Tibial nerve (tissue), 4 donors: ENCODE data around the gene ZNF622.

ENCODE experiments used
- CTCF ChIP-seq, 5 experiments: fragments of 200-600 bp in 3 of 5; fragments of 450-650 bp in 2 of 5; sonication (generic) in 3 of 5; IDR thresholded peaks; one replicate each; pipeline ENCODE4 v1.5.1; 2016 to 2019; ENCODE audit warnings: antibody characterized with exemption in 5 of 5, mild to moderate bottlenecking in 3 of 5, moderate library complexity in 2 of 5
- EP300 ChIP-seq, 2 donors: sonication (generic); formaldehyde crosslinking; IDR thresholded peaks; one replicate each; pipeline ENCODE4 v1.6.1; 2017; ENCODE audit warnings: antibody characterized with exemption in 2 of 2, mild to moderate bottlenecking in 1 of 2
- POLR2A ChIP-seq, 2 donors: fragments of 450-650 bp; IDR thresholded peaks; one replicate each; pipeline ENCODE4 v1.6.1; 2017; ENCODE audit warnings: antibody characterized with exemption in 2 of 2, mild to moderate bottlenecking in 2 of 2, moderate library complexity in 2 of 2

GRCh38 chr5:16465544-16466432 lies at the start of gene ZNF622:
- TF ChIP-seq CTCF (IDR thresholded peaks at IDR 0.05) (no peak), POLR2A (IDR thresholded peaks at IDR 0.05) (peak; percentile 68 to 75), EP300 (IDR thresholded peaks at IDR 0.05) (peak in 1 of 2 donors; percentile 92)
